Stomach (tissue), 4 donors: Measurements from ENCODE around the gene POLR3K.

ENCODE experiments used
- CTCF ChIP-seq, 7 experiments: fragments of 450-650 bp in 4 of 7; fragments of 200-600 bp in 3 of 7; sonication (generic) in 3 of 7; IDR thresholded peaks; one replicate each; pipeline ENCODE4 v1.5.1; 2016 to 2019; ENCODE audit warnings: antibody characterized with exemption in 7 of 7, control low read depth in 2 of 7, mild to moderate bottlenecking in 1 of 7
- EP300 ChIP-seq: sonication (generic); formaldehyde crosslinking; IDR thresholded peaks from one replicate; pipeline ENCODE4 v1.6.1; 2017; ENCODE audit warnings: antibody characterized with exemption
- POLR2A ChIP-seq, 4 donors: fragments of 450-650 bp; IDR thresholded peaks; one replicate each; pipeline ENCODE4 v1.6.1; 2016; ENCODE audit warnings: antibody characterized with exemption in 4 of 4, control low read depth in 2 of 4, mild to moderate bottlenecking in 1 of 4, moderate library complexity in 1 of 4
- POLR2AphosphoS5 ChIP-seq, 3 donors: sonication (generic); formaldehyde crosslinking; IDR thresholded peaks; one replicate each; pipeline ENCODE4 v1.6.1; 2016; ENCODE audit warnings: antibody characterized with exemption in 3 of 3

GRCh38 chr16:67884-68789 is 14.7 kb upstream of the POLR3K start:
- no peak for TF ChIP-seq POLR2AphosphoS5 (IDR thresholded peaks at IDR 0.05)
- TF ChIP-seq CTCF (IDR thresholded peaks at IDR 0.05) = no peak
- TF ChIP-seq EP300 = no peak
- no peak for TF ChIP-seq POLR2A (IDR thresholded peaks at IDR 0.05)
